Liver (tissue), 9 donors: Measurements from ENCODE around the gene SPDYA. TPM values are rescaled to one million over a fixed set of nuclear protein-coding genes. Genes with fewer than 3 reads are reported as not detected.
A peak's percentile ranks its signal among the peaks of the same experiment; 100 is the strongest.

Experiments
- DNase-seq: peaks from one replicate; pipeline ENCODE4 v3.0.0-alpha.2; 2017; ENCODE audit warnings: low spot score
- H3K27ac ChIP-seq, 2 donors: one replicate each; pipeline ENCODE4 v1.7.0; 2013; ENCODE audit warnings: inconsistent platforms in 2 of 2, low read length in 2 of 2, control low read depth in 1 of 2, low read depth in 1 of 2, mild to moderate bottlenecking in 1 of 2
- H3K27me3 ChIP-seq, 4 donors: one replicate each; pipeline versions ENCODE4 v1.6.1 to v1.7.0; 2013; ENCODE audit warnings: low read length in 3 of 4, inconsistent platforms in 1 of 4, mild to moderate bottlenecking in 1 of 4, moderate library complexity in 1 of 4; ENCODE audit not compliant: control insufficient read depth in 4 of 4, insufficient read depth in 4 of 4
- H3K36me3 ChIP-seq, 4 donors: one replicate each; pipeline versions ENCODE4 v1.6.1 to v1.7.0; 2013; ENCODE audit warnings: low read length in 3 of 4, mild to moderate bottlenecking in 3 of 4, low read depth in 1 of 4, moderate library complexity in 1 of 4; ENCODE audit not compliant: control insufficient read depth in 4 of 4, insufficient read depth in 3 of 4
- H3K4me1 ChIP-seq, 4 donors: one replicate each; pipeline versions ENCODE4 v1.6.1 to v1.7.0; 2013; ENCODE audit warnings: low read length in 3 of 4, mild to moderate bottlenecking in 3 of 4, moderate library complexity in 1 of 4; ENCODE audit not compliant: control insufficient read depth in 4 of 4, insufficient read depth in 4 of 4
- H3K4me3 ChIP-seq, 3 donors: one replicate each; pipeline versions ENCODE4 v1.6.1 to v1.7.0; 2013; ENCODE audit warnings: low read length in 3 of 3, control low read depth in 1 of 3, low read depth in 1 of 3, mild to moderate bottlenecking in 1 of 3
- H3K9ac ChIP-seq, 2 donors: one replicate each; pipeline ENCODE4 v1.7.0; 2013; ENCODE audit warnings: low read length in 2 of 2, mild to moderate bottlenecking in 2 of 2, moderate library complexity in 2 of 2, control low read depth in 1 of 2, low read depth in 1 of 2
- H3K9me3 ChIP-seq, 4 donors: one replicate each; pipeline versions ENCODE4 v1.6.1 to v1.7.0; 2013; ENCODE audit warnings: low read length in 3 of 4; ENCODE audit not compliant: control insufficient read depth in 4 of 4
- ATF3 ChIP-seq: IDR thresholded peaks from 2 replicates; pipeline ENCODE4 v1.6.1; 2016; ENCODE audit warnings: antibody characterized with exemption
- CTCF ChIP-seq: fragments of 150-350 bp; IDR thresholded peaks from 2 replicates; pipeline ENCODE4 v1.5.1; 2017; ENCODE audit warnings: improper control_type of control experiment, low read depth, low read length; ENCODE audit not compliant: missing input control
- EGR1 ChIP-seq, 2 donors: IDR thresholded peaks; 2 replicates each; pipeline ENCODE4 v1.6.1; 2016 to 2018; ENCODE audit warnings: antibody characterized with exemption in 2 of 2, low read depth in 2 of 2
- FOXA1 ChIP-seq: IDR thresholded peaks from 2 replicates; pipeline ENCODE4 v1.6.1; 2016; ENCODE audit warnings: antibody characterized with exemption
- GABPA ChIP-seq, 2 donors: IDR thresholded peaks in 1 of 2; conservative IDR thresholded peaks in 1 of 2; 2 replicates each; pipeline ENCODE4 v1.6.1; 2016; ENCODE audit warnings: antibody characterized with exemption in 2 of 2, mild to moderate bottlenecking in 1 of 2, moderate library complexity in 1 of 2
- HNF4A ChIP-seq, 2 donors: conservative IDR thresholded peaks; 2 replicates each; pipeline ENCODE4 v1.6.1; 2016; ENCODE audit warnings: antibody characterized with exemption in 2 of 2, mild to moderate bottlenecking in 2 of 2
- HNF4G ChIP-seq: IDR thresholded peaks from 2 replicates; pipeline ENCODE4 v1.6.1; 2016; ENCODE audit warnings: antibody characterized with exemption
- JUND ChIP-seq, 2 donors: IDR thresholded peaks; 2 replicates each; pipeline ENCODE4 v1.6.1; 2016; ENCODE audit warnings: antibody characterized with exemption in 2 of 2
- MAX ChIP-seq: IDR thresholded peaks from 2 replicates; pipeline ENCODE4 v1.6.1; 2016; ENCODE audit warnings: antibody characterized with exemption
- NR2F2 ChIP-seq: IDR thresholded peaks from 2 replicates; pipeline ENCODE4 v1.6.1; 2016; ENCODE audit warnings: antibody characterized with exemption
- RAD21 ChIP-seq, 2 donors: IDR thresholded peaks; 2 replicates each; pipeline ENCODE4 v1.6.1; 2016; ENCODE audit warnings: antibody characterized with exemption in 2 of 2, mild to moderate bottlenecking in 2 of 2
- REST ChIP-seq: IDR thresholded peaks from 2 replicates; pipeline ENCODE4 v1.6.1; 2016; ENCODE audit warnings: antibody characterized with exemption, mild to moderate bottlenecking
- SP1 ChIP-seq: IDR thresholded peaks from 2 replicates; pipeline ENCODE4 v1.6.1; 2018; ENCODE audit warnings: antibody characterized with exemption, mild to moderate bottlenecking
- TAF1 ChIP-seq: conservative IDR thresholded peaks from 2 replicates; pipeline ENCODE4 v1.6.1; 2016; ENCODE audit warnings: antibody characterized with exemption, mild to moderate bottlenecking
- YY1 ChIP-seq: IDR thresholded peaks from 2 replicates; pipeline ENCODE4 v1.6.1; 2016; ENCODE audit warnings: antibody characterized with exemption, mild to moderate bottlenecking
- ZBTB33 ChIP-seq: IDR thresholded peaks from 2 replicates; pipeline ENCODE4 v1.6.1; 2016; ENCODE audit warnings: antibody characterized with exemption
- WGBS: extraction: QIAGEN DNeasy Blood & Tissue Kit; methylation state at CpG from one replicate; pipeline ENCODE4 v1.1.7; 2013; 5-methylcytosine and 5-hydroxymethylcytosine counted together
- polyA plus RNA-seq, 2 donors: library from polyadenylated mRNA; stranded (reverse) in 1 of 2; unstranded in 1 of 2; fragments of 200-250 nt in 1 of 2; fragments of >200 nt in 1 of 2; fragmentation: Nextera tagmentation in 1 of 2; extraction: Ambion mirVana in 1 of 2; gene quantifications; one replicate each; pipeline versions ENCODE4 v1.2.1 to v1.2.3, GENCODE V29; 2013 to 2015
- total RNA-seq, 2 donors: library from RNA; depleted of rRNA; stranded (reverse); fragments of >200 nt; gene quantifications; one replicate each; pipeline ENCODE4 v1.2.3, GENCODE V29; 2014
- donor health status: healthy.
- donor health status: healthy.
- donor health status: healthy.
- donor health status: healthy.
- donor health status: healthy.

Gene SPDYA
- total and polyA plus RNA-seq, 4 donors = 0.14 to 0.67 (median 0.49) TPM; not detected in 1

GRCh38 chr2:28895189-28895893 is 84.7 kb downstream of the SPDYA start:
- Histone ChIP-seq H3K27me3 (no peaks in the 10 kb centered on the region), H3K4me3 (peak overlapping the region; percentile 94 to 100 (median 96)), H3K9ac (peak overlapping the region; percentile 45 to 57), H3K36me3 (no peaks in the 10 kb centered on the region), H3K9me3 (no peaks in the 10 kb centered on the region), H3K4me1 (peaks cover 7 to 44% (median 41%) of the 10 kb centered on the region in 4 donors), H3K27ac (peak overlapping the region; percentile 81 to 90)
- 1% methylated on average over 19 of the region's 19 CpGs for WGBS
- no peak for TF ChIP-seq FOXA1
- TF ChIP-seq SP1 = no peak
- TF ChIP-seq CTCF = no peak
- TF ChIP-seq ZBTB33 = no peak
- no peak for TF ChIP-seq RAD21 (IDR thresholded peaks at IDR 0.05)
- no peak for TF ChIP-seq HNF4G
- no peak for TF ChIP-seq TAF1
- no peak for TF ChIP-seq JUND (IDR thresholded peaks at IDR 0.05)
- TF ChIP-seq YY1 = no peak
- no peak for TF ChIP-seq NR2F2
- no peak for TF ChIP-seq HNF4A (conservative IDR thresholded peaks at IDR 0.05)
- TF ChIP-seq MAX = no peak
- TF ChIP-seq EGR1 (IDR thresholded peaks at IDR 0.05; ENCODE audit: low read depth in 2 of 2) = no peak
- no peak for TF ChIP-seq GABPA (IDR thresholded peaks at IDR 0.05 in 1 of 2, conservative IDR thresholded peaks at IDR 0.05 in 1 of 2)
- TF ChIP-seq REST = no peak
- no peak for TF ChIP-seq ATF3
- peak; percentile 39 for DNase-seq
